HG03280 (cell line): ENCODE results near the gene DDX27.
"Not testable (repeated sequence)": the region's sequence is repeated elsewhere in the genome, so short reads cannot be mapped to it uniquely, and the experiment has no call there.

ENCODE experiments used
- ATAC-seq: cut with Tn5 transposase; IDR thresholded peaks from one replicate; pipeline ENCODE4 v1.9.1; 2021; ENCODE audit warnings: mild to moderate bottlenecking, moderate library complexity; ENCODE audit not compliant: unreplicated experiment

Gene DDX27

DNA sequence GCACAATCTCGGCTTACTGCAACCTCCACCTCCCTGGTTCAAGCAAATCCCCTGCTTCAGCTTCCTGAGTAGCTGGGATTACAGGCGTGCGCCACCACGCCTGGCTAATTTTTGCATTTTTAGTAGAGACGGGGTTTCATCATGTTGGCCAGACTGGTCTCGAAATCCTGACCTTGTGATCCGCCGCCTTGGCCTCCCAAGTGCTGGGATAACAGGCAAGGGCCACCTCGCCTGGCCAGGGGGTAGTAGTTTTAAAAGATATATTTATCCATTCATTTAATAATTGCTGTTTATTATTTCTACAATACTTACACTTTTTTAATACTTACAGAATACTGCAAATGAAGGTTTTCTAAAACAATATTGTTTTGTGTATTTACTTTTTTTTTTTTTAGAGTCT is 15.5 kb upstream of the DDX27 start:
- no peak for ATAC-seq

DNA sequence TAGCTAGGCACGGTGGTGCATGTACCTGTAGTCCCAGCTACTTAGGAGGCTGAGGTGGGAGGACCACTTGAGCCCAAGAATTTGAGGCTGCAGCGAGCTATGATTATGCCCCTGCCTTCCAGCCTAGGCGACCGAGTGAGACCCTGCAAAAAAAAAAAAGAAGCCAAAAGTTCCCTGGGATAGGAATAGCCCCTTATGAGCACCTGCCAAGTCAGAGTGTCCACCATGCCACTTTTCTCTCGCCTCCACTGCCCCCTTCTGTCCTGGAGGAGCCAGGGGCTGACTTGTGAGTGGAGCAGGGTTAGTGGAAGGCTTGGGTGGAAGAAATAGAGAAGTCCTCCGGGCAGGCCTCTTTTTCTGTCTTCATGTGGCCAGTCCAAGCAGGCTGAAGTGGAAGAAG is 12.1 kb upstream of the DDX27 start:
- ATAC-seq = no peak

DNA sequence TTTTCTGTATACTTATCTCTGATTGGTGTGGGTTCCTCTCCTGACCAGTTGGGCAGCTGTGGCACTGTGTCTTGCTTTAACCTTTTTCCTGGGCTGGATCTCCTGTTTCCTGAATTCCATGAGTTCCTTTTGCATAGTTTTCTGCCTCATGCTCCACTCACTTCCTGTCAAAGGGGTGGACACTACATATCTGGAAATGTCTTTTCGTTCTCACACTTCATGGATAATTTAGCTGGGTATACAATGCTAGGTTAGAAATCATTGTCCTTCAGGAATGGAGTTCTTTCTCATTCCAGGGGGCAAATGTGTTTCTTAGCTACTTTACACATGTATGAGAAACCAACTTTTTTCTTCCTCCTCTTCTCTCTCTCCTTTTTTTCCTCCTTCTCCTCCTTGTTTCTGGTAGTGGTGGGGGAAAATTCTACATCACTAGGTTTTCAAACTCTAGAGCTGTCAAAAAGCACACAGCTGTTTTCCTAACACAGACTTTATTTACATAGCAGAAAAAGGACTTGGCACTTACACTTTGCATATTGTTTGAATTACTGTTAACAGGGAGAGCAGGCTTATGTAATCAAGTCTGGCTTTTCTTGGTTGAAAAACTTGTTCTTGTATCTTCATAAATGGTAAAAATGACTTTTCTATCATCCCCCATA is 9.0 kb upstream of the DDX27 start:
- no peak for ATAC-seq

DNA sequence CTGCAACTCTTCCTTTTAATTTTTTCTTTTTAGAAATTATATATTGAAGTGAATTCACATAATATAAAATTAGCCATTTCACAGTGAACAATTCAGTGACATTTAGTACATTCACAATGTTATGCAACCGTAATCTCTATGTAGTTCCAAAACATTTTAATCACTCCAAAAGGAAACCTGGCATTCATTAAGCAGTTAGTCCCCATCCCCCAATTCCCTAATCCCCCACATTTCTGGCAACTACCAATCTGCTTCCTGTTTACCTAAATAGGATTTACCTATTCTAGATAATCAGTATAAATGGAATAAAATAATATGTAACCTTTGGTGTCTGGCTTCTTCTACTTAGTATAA is 8.5 kb upstream of the DDX27 start:
- no peak for ATAC-seq

DNA sequence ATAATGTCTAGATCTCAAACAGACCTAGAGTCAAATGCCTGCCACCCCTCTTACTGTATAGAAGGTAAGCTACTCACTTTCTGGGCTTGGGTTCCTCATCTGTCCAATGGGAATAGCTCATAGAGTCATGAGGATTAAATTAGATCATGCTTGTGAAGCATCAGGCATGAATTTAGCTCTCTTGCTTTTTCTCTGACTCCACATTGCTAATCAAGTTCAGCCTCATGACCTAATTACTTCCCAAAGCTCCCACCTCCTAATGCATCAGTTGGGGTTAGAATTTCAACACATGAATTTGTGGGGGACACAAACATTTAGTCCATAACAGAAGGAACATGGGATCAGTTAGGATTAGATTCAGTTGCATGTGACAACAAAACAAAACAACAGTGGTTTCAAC is 4.6 kb upstream of the DDX27 start:
- no peak for ATAC-seq

DNA sequence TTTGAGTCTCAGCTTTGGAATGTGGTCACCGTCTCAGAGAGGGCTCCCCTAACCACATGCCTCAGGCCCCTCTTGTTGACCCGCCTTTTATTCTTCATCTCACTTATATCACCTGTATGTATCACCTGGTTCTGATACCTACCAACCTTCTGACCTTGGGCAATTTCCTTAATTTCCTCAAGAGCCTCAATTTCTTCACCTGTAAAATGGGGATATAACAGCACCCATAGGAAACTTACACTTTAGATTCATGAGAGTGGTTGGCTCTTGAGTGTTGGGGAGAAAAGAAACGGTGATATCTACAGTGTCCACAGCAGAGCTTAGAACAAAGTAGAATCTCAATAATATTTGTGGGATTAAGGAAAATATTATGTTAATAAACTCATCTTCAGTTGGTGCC is 4.0 kb upstream of the DDX27 start:
- no peak for ATAC-seq

DNA sequence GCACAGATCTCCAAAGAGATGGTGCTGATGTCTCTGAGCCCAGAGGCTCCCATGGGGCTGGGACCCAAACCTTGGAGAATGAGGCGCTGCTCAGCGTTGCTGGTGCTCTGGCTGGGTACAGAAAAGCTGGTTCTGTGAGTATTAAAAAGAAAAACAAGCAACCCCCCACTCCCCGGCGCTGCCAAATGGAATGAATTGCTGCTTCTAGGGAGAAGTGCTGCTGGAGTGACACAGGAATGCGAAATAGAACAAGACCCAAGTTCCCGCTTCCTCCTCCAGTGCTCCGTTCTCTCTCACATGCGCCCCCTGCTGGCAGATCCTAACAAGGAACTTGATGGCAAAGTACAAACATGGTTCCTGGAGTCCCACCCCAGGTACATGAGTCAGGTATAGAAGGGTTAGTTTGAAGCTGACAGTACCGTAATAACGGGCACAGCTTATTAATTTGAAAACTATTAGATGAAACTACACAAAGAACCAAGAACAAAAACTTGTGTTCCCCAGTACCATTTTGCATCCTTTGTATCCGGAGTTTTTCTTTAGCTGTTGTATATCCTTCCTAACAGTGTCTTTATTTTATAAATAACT is 2.1 kb upstream of the DDX27 start:
- no peak for ATAC-seq

DNA sequence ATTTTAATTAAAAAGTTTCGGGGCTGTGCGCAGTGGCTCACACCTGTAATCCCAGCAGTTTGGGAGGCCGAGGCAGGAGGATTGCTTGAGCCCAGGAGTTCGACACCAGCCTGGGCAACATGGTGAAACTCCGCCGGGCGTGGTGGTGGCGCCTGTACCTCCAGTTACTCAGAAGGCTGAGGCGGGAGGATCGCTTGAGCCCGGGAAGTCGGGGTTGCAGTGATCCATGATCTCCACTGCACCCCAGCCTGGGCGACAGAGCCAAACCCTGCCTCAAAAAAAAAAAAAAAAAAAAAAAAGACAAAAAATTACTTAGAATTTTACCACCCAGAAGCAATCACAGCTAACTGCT is 501 bp upstream of the DDX27 start:
- ATAC-seq = not testable (repeated sequence)

DNA sequence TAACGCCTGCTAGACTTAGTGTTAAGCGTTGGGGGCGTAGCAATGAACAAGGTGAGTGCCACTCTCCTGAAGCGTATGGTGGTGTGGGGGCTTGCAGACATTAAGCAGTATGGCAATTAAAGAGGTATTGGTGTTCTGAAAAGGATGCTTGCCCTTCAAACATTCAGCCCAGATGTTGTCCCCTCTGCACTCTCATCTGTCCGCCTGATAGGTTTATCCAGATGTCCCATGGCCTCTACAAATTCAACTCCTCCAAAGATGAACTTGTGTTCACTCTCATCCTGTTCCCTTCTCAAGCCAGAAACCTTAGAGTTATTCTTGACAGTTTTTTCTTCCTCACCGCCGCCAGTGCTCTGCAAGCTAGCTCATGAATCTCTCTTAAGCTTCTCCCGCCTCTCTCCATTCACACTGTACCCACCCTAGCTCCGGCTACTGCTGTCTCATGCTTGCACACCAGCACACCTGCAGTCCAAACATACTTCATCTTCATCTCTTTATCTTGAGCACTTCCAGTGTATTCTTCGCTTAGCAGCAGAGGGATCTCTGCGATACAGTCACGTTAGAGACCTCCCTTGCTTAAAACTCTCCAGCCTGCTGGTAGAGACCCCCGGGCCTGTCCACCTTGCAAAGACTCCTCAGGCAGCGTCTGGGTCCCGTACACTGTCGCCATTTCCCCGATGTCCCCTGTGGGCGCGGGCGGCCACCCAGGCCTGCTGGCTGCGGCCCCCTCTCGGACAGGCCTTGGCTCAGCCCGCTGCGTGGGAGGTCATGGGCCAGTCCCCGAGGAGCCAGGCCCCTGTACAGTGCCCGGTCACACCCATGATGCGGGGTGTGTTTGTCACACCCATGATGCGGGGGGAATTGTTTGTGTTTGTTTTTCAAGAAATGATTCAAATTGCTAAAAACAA is 962 bp downstream of the DDX27 start:
- peak; percentile 2 for ATAC-seq

DNA sequence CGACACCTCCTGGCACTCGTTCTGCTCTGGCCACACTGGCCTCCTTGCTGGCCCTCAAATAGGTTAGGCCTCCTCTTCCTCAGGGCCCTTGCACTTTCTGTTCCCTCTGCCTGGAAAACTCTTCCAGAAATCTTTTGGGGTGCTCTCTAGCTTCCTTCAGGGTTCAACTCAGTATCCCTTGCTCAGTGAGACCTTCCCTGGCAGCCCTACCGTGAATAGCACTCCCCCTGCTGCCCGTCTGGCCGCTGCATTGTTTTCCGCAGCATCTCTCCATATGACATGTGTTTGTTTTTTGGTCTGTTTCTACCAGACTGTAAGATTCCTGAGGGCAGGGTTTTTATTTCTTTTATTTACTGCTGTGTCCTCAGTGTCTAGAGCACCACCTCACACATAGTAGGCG is 6.7 kb downstream of the DDX27 start:
- no peak for ATAC-seq

DNA sequence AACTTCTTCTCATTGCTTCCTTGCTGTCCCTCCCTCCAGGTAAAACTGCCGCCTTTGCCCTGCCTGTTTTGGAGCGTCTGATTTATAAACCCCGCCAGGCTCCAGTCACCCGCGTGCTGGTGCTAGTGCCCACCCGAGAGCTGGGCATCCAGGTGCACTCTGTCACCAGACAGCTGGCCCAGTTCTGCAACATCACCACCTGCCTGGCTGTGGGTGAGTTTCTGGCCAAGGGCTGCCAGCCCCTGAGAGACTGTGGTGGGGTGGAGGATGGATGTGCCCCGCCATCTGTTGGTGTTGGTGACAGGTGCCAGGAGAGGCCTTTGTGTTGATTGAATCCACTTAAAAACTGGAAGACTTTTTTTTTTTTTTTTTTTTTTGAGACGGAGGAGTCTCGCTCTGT is 9.5 kb downstream of the DDX27 start:
- no peak for ATAC-seq

DNA sequence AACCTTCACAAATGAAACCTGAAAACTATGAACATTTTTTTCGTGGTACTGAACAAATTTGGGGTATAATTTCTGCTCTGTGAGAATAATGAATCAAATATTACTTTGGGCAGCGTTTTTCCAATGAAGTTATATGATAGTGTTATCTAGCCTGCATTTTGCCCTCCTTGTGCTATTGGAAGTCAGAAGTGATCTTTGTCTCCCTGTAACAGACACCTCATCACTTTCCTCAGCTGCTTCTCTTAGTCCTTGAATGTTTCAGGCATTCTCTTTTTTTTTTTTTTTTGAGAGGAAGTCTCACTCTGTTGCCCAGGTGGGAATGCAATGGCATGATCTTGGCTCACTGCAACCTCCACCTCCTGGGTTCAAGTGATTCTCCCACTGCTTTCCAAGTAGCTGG is 10.2 kb downstream of the DDX27 start:
- no peak for ATAC-seq

DNA sequence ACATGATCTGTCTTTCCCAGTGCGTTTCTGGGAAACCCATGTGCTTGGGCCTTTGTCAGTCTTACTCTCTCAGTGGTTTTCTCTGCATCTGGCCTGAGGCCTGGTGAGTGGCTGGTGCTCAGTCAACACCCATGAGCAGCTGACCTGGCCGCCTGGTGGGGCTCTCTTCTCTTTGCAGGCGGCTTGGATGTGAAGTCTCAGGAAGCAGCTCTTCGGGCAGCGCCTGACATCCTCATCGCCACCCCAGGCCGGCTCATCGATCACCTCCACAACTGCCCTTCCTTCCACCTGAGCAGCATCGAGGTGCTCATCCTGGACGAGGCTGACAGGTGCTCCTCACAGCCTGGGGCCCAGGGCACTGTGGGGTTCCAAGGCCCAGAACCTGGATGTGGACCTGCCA is 10.8 kb downstream of the DDX27 start:
- no peak for ATAC-seq

DNA sequence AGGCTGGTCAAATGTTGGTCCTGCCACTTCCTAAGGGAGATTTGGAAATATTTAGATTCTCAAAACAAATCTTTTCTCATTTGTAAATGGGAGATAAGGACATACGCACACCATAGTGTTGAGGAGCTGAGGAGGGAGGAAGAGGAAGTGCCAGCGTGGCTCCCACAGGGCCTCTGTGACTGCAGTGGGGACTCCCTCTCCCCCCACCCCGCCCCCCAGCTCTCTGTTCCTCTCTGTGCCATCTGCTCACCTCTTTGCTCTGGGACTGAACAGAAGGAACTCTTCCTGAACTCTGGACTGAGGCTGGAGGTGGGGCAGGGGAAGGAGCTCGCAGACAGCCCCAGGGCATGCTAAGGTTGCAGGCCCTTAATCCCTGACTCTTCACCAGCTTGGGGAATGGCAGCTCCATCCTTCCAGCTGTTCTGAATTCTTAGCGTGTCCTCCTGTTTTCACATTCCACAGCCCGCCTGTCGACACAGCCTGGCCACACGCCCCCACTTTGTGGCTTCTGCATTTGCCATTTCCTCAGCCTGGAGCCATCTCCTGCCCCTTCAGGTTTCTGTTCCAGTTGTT is 11.4 kb downstream of the DDX27 start:
- ATAC-seq = no peak

DNA sequence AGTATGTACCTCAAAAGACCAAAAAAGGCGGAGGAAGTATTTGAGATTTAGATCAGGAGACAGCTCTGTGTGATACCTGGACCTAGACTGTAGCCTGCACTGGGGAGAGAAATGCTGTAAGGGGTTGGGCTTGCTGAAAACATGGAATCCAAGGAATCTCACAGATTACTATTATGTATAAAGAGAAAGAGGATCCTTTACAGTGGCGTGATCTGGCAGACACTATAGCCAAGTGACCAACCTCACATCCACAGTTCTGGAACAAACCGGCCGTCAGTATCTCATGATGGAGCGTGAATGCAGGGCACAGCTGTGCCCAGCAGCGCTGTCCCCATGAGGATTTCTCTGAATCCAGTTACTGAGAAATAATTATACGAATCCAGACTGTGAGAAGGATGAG is 12.3 kb downstream of the DDX27 start:
- ATAC-seq = no peak

DNA sequence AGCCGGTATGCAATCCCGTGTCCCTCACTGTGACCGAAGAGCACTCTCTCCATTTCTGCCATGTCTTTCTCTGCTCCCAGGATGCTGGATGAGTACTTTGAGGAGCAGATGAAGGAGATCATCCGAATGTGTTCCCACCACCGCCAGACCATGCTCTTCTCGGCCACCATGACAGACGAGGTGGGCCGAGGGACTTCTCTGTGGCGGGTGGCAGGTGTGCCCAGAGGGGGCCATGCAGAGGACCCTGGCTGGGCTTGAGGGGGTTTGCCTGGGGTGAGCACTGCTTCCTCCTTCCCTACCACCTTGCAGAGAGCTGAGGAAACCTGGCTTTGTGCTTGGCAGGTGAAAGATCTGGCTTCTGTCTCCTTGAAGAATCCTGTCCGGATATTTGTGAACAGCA is 14.0 kb downstream of the DDX27 start:
- no peak for ATAC-seq

DNA sequence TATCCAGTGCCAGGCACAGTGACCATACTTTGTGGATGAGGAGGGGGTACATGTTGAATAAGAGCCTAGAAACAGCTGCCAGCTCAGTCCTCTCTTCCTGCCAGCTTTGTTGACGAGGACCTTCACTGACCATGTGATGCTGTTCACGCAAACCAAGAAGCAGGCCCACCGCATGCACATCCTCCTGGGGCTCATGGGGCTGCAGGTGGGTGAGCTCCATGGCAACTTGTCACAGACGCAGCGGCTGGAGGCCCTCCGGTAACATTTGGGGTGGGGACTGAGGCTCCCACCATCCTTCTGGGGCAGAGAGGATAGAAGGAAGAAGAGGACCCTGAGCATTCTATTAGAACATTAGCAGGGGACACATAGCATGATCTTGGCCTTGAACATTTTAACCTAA is 15.6 kb downstream of the DDX27 start:
- no peak for ATAC-seq

DNA sequence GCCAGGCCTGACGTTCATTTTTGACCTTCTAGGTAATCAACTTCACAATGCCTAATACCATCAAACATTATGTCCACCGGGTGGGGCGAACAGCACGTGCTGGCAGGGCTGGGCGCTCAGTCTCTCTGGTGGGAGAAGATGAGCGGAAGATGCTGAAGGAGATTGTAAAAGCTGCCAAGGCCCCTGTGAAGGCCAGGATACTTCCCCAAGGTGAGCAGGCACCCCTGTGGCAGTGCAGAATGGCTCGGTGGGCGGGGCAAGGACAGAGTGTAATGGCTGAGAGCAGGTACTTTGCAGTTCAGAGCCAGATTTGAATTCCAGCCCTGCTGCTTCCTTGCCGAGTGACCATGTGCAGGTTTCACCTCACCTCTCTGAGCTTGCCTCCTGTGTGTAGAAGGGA is 17.1 kb downstream of the DDX27 start:
- no peak for ATAC-seq

DNA sequence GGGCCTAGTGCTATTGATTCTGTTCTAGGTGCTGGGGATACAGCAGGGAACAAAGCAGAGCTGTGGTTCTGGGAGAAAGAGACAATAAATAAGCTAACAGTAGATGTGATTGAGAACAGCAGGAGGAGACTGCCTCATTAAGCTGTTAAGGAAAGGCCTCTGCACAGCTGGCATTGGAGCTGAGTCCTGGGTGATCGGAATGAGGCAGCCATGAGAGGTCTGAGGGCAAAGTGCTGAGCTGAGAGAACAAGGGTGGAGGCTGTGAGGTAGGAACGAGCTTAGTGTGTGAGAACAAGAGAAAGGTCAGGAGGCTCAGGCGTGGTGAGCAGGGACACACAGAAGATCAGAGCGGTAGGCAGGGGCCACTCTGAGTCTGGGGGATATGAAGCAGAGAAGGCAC is 18.3 kb downstream of the DDX27 start:
- no peak for ATAC-seq

DNA sequence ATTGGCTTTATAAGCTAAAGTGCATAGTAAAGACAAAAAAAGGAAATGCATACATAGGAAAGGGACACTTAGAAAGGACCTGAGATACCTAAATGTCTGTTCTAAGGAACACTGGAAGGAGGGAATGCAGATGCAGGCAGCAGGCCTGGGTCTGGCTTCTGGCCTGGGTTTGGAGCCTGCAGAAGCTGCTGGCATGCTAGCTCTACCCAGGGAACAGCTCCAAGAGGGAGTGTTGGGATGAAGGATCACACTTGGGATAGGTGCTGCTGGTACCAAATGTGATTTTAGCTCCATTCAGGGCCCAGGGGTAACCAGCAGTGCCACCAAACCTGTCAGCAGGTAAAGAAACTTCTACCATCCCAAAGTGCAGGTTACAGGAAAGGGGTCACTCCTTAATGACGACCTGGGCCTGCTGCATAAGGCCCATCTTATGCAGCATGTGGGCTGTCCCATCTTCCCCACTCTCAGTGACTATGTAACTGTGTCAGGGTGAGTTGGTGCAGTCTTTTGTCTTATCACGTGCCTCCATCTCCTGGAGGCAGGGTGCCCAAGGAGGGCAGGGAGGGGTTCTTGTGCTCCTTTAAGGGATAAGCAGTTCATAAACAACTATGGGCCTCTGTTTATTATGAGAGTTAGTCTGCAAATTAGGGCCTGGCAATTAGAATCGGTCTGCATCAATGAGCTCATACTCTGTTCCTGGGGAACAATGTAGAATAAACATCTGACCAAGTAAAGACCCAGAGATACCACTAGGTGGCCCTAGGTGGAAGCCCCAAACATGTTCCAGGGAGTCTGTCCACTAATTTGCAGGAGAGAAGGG is 26.9 kb downstream of the DDX27 start:
- no peak for ATAC-seq

DNA sequence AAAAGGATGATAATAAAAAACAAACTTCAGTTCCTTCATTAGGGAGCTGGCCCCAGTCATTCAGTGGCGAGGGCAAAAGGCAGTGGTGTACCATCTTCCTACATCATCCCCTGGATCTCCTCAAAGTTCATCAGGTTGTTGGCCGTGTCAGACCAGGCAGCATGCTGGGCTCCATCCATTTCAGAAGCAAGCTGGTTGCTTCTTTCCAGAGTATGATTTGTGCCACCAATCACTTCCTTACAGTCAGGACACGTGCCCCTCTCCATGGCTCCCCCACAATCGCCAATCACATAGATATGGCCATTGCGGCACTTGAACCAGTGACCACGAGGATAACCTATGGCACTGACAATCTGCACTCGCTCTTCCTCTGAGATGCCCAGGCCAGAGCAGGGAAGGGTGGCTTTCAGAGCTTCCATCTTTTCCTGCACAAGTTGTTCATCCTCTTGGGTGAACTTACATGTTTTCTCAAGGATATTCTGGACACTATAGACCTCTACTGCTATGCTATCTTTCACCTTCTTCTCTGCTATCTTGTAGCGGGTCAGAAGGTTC is 28.0 kb downstream of the DDX27 start:
- ATAC-seq = no peak
